Skeletal muscle satellite cell (primary cell): Measurements from ENCODE around the gene GET4.
"Not testable (repeated sequence)": the region's sequence is repeated elsewhere in the genome, so short reads cannot be mapped to it uniquely, and the experiment has no call there.

Experiments
- H3K27me3 ChIP-seq: 2 replicates; pipeline ENCODE4 v1.7.0; 2013; ENCODE audit warnings: low read length; ENCODE audit not compliant: control insufficient read depth, insufficient read depth
- H3K36me3 ChIP-seq: 2 replicates; pipeline ENCODE4 v1.7.0; 2013; ENCODE audit warnings: mild to moderate bottlenecking, control low read depth, low read length; ENCODE audit not compliant: insufficient read depth
- H3K4me1 ChIP-seq: 2 replicates; pipeline ENCODE4 v1.7.0; 2013; ENCODE audit warnings: low read length; ENCODE audit not compliant: control insufficient read depth, insufficient read depth
- H3K4me2 ChIP-seq: 2 replicates; pipeline ENCODE4 v1.7.0; 2013; ENCODE audit warnings: mild to moderate bottlenecking, low read length
- H3K4me3 ChIP-seq: 2 replicates; pipeline ENCODE4 v1.7.0; 2013; ENCODE audit warnings: low read length
- H3K9ac ChIP-seq: 2 replicates; pipeline ENCODE4 v1.7.0; 2013; ENCODE audit warnings: mild to moderate bottlenecking, low read depth, low read length, moderate library complexity
- H3K9me3 ChIP-seq: replicated peaks from 2 replicates; pipeline ENCODE4 v1.7.0; 2013; ENCODE audit warnings: mild to moderate bottlenecking, control low read depth, low read length

The GET4 gene

GRCh38 chr7:872685-873084, 3.7 kb upstream of the GET4 start:
- H3K4me2 ChIP-seq, H3K4me3 ChIP-seq, H3K27me3 ChIP-seq, H3K9me3 ChIP-seq, H3K4me1 ChIP-seq, H3K9ac ChIP-seq: not testable (repeated sequence)
- peaks cover 33% of the 10 kb centered on the region for H3K36me3 ChIP-seq

DNA sequence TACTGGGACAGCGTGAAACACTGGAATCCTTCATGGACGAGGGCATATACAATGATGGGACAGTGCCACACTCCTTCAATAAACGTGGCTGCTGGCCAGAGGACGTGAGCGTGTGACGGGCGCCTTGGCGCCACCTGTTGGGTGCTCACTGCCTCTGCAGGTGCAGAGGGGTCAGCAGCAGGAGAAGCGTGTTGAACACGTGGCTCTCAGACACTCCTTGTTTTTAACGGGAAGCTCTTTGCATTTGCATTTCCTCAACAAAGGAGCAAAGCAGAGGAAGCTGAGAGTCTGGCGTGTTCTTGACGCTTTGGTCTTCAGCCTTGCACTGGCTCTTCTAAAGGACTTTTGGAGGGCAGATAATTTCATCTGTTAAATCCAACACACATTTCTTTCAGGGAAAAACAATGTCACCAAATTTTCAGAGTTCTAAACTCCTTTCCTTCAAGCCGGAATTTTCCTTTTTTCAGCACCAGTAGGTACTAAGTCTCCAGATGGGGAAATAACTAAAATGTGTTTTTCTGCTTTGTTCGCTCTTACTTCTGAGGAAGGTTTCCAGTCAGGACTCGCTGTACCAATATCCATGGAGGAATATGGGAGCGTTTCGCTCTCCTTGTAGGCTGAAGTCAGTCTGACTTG, 2.9 kb upstream of the GET4 start:
- Histone ChIP-seq H3K4me2 (no peak overlapping the region), H3K9me3 (no peaks in the 10 kb centered on the region), H3K4me3 (no peak overlapping the region), H3K27me3 (no peaks in the 10 kb centered on the region), H3K36me3 (peaks cover 27% of the 10 kb centered on the region), H3K4me1 (peaks cover 10% of the 10 kb centered on the region), H3K9ac (peak overlapping the region; percentile 1)

- Histone ChIP-seq H3K4me2 (no peak overlapping the region), H3K4me3 (no peak overlapping the region), H3K36me3 (peaks cover 25% of the 10 kb centered on the region), H3K9me3 (no peaks in the 10 kb centered on the region), H3K9ac (peak overlapping the region; percentile 1), H3K27me3 (no peaks in the 10 kb centered on the region), H3K4me1 (peaks cover 14% of the 10 kb centered on the region)
Observed at GRCh38 chr7:874031-874749, 2.2 kb upstream of the GET4 start.

DNA sequence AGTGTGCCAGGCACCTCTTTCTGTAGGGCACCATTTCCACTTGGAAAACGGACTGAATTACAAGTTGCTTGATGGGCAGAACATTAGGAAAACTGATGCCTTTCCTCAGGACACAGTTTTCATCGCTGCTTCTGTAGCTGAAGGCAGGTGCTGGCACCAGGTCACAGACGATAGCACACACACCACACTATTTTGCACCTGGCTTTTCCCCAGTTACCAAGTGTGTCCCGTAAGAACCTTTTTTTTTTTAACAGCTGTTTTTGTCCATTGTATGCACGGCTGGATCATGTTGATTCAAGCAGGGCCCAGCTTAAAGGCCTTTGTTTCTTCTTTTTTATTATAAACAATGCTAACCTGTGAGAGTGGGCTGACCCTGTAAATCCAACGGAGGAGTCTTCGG, 1.3 kb upstream of the GET4 start:
- H3K4me3 ChIP-seq = no peak overlapping the region
- peaks cover 21% of the 10 kb centered on the region for H3K4me1 ChIP-seq
- no peaks in the 10 kb centered on the region for H3K9me3 ChIP-seq
- H3K9ac ChIP-seq = no peak overlapping the region
- no peaks in the 10 kb centered on the region for H3K27me3 ChIP-seq
- no peak overlapping the region for H3K4me2 ChIP-seq
- H3K36me3 ChIP-seq = peaks cover 22% of the 10 kb centered on the region

GRCh38 chr7:875476-876076, 778 bp upstream of the GET4 start:
- no peaks in the 10 kb centered on the region for H3K27me3 ChIP-seq
- peaks cover 22% of the 10 kb centered on the region for H3K36me3 ChIP-seq
- H3K4me1 ChIP-seq = peaks cover 27% of the 10 kb centered on the region
- H3K4me2 ChIP-seq = peak overlapping the region; percentile 71
- H3K9me3 ChIP-seq = no peaks in the 10 kb centered on the region
- peak overlapping the region; percentile 77 for H3K9ac ChIP-seq
- H3K4me3 ChIP-seq = peak overlapping the region; percentile 63

GRCh38 chr7:876972-877311, 588 bp downstream of the GET4 start:
- peaks cover 28% of the 10 kb centered on the region for H3K4me1 ChIP-seq
- no peaks in the 10 kb centered on the region for H3K27me3 ChIP-seq
- H3K9ac ChIP-seq = peak overlapping the region; percentile 88
- H3K36me3 ChIP-seq = peaks cover 18% of the 10 kb centered on the region
- peak overlapping the region; percentile 99 for H3K4me3 ChIP-seq
- H3K9me3 ChIP-seq = no peaks in the 10 kb centered on the region
- peak overlapping the region; percentile 86 for H3K4me2 ChIP-seq

DNA sequence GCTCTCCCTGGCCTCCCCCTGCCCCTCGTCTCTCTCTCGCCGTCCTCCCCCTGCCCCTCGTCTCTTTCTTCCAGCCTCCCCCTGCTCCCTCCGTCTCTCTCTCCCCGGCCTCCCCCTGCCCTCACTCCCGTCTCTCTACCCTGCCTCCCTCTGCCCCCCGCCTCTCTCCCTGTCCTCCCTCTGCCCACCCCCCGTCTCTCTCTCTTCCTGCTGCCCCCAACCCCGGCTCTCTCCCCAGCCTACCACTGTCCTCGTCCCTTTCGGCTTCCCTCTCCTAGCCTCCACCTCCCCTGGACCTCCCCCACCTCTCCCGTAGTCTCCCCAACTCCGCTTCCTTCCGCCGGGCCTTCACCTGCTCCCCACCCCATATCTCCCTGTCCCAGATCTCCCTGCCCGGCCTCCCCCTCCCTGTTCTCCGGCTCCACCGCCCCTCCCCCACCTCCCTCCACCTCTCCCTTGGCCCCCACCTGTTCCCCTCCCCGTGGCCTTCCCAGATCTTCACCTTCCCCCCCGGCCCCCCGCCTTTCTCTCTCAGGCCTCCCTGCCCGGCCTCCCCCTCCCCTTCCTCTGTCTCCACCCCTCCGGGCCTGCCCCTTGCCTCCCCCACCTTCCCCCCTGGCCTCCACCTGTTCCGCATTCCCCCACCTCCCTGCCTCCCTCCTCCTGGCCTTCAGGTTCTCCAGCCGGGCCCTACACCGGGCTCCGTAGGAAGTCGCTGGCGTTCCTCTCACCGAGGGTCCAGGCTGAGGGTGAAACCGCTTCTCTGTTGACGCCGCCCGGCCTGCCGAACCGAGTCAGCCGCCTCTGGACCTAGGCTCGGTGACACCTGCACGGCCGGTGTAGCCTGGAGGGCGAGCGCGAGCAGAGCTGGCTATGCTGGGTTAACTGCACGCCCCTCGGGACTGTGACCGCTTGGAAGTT, 1.2 kb downstream of the GET4 start:
- Histone ChIP-seq H3K4me3 (peak overlapping the region; percentile 99), H3K4me2 (peak overlapping the region; percentile 94), H3K9me3 (no peaks in the 10 kb centered on the region), H3K4me1 (peaks cover 28% of the 10 kb centered on the region), H3K9ac (peak overlapping the region; percentile 88), H3K27me3 (no peaks in the 10 kb centered on the region), H3K36me3 (peaks cover 12% of the 10 kb centered on the region)

GRCh38 chr7:879093-879492, 2.7 kb downstream of the GET4 start:
- H3K4me3 ChIP-seq = peak overlapping the region; percentile 19
- H3K36me3 ChIP-seq = peaks cover 7% of the 10 kb centered on the region
- H3K4me2 ChIP-seq = peak overlapping the region; percentile 44
- H3K9ac ChIP-seq = no peak overlapping the region
- H3K9me3 ChIP-seq = no peaks in the 10 kb centered on the region
- H3K4me1 ChIP-seq = peaks cover 25% of the 10 kb centered on the region
- H3K27me3 ChIP-seq = no peaks in the 10 kb centered on the region

DNA sequence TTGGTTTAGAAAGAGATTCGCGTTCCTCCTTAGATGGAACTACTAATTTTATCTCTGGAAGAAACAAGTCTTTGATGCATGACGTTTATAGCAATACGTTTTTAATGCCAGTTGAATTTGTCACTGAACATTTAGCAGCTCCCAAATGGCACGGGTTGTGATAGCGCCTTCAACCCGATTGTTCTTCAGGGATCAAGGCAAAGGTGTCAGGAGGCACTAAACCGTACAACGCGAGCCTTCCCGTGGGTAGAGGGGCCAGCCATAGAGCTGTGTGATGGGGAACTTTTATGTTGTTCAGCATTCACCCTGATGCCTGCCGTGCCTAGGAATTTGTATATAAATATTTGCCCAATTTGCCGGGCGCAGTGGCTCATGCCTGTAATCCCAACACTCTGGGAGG, 3.4 kb downstream of the GET4 start:
- Histone ChIP-seq H3K36me3 (peaks cover 7% of the 10 kb centered on the region), H3K27me3 (no peaks in the 10 kb centered on the region)

GRCh38 chr7:880450-880849, 4.1 kb downstream of the GET4 start:
- no peaks in the 10 kb centered on the region for H3K27me3 ChIP-seq
- H3K4me1 ChIP-seq = peaks cover 25% of the 10 kb centered on the region
- no peaks in the 10 kb centered on the region for H3K9me3 ChIP-seq

More for the DNA sequence above, 3.4 kb downstream of the GET4 start:
- no peak overlapping the region for H3K9ac ChIP-seq
- H3K4me3 ChIP-seq = no peak overlapping the region
- H3K4me1 ChIP-seq = peaks cover 25% of the 10 kb centered on the region
- no peaks in the 10 kb centered on the region for H3K9me3 ChIP-seq
- no peak overlapping the region for H3K4me2 ChIP-seq

More at GRCh38 chr7:880450-880849, 4.1 kb downstream of the GET4 start:
- peak overlapping the region; percentile 48 for H3K4me3 ChIP-seq
- peaks cover 4% of the 10 kb centered on the region for H3K36me3 ChIP-seq
- H3K4me2 ChIP-seq = peak overlapping the region; percentile 70
- no peak overlapping the region for H3K9ac ChIP-seq
